ENCODE results near the gene ANAPC13.

GRCh38 chr3:134516905-134517304 is 31.1 kb upstream of the ANAPC13 start:
- TF ChIP-seq CTCF (IDR thresholded peaks at IDR 0.05) (no peak), POLR2A (IDR thresholded peaks at IDR 0.05) (no peak)
